HG02870 (cell line): ENCODE results near the gene CENPX.

ENCODE experiments used
- ATAC-seq: cut with Tn5 transposase; IDR thresholded peaks from one replicate; pipeline ENCODE4 v1.9.1; 2021; ENCODE audit warnings: mild to moderate bottlenecking, moderate library complexity; ENCODE audit not compliant: unreplicated experiment

The CENPX gene

DNA sequence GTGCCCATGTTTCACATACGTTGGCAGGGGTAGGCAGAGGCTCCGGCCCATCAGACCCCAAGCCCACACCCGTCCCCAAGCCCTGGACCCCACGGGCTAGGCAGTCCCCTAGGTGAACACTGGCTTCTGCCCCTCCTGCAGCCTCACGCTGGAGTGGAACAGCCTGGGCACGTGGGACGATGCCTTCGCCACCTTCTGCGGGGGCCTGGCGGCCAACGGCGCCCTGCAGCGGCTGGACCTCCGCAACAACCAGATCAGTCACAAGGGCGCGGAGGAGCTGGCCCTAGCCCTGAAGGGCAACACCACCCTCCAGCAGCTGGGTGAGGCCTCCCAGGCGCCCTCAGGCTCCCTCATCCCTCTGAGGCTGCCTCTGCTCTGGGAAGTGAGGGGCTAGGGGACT lies 2.2 kb upstream of the CENPX start:
- ATAC-seq, result no peak

DNA sequence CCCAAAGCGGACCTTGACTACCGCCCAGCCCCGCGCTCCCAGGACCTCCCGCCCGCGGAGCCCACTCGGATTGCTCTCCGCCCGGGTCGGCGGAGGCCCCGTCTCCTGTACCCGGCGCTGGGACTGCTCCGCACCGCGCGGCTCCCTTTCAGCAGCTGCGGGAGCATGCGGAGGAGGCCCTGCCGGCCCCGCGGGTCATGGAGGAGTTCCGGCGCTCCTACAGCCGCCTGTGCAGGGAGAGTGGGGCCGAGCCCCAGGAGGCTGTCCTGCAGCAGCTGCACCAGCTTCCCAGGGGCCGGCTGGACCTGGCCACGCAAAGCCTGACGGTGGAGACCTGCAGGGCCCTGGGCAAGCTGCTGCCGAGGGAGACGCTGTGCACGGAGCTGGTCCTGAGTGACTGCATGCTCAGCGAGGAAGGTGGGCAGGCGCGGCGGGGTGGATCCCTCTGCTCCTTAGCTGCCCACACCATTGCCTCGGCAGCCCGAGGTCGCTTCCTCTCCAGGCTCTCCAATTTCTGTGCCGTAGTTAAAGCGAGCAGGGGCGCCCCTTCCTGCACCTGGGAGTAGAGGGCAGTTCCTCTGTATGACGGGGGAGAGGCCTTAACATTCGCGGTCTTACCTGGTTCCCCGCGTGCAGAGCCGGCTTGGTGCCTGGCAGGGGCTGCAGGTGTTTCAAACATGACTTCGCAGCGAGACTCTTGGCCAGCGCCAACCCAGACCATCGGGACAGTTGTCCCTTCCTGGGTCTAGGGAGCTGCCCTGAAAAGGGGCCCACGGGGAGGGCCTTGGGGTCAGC lies 966 bp upstream of the CENPX start:
- ATAC-seq, result peak; percentile 3

DNA sequence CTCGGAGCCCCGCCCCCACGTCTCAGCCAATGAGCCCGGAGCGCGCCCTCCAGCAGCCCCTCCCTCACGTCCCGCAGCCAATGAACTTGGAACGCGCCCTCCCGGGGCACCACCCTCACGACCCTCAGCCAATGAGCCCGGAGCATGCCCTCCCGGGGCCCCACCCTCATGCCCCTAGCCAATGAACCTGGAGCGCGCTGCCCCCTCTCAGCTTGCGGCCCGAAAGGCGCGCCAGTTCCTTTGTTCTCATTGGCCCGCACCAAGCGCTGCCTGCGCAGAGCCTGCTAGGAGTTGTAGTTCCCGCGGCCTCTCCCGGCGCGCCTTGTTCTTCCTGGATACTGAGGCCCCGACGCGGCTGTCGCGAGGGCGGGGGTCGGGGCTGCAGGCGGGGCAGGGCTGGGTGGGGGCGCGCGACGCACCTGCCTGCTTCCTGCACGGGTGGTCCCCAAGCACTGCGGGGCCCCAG lies 336 bp upstream of the CENPX start, which contains the start of gene LRRC45:
Gene LRRC45, plus strand, starts transcription at position 325 of the 466 bp plus-strand sequence. CDS start 339 bp downstream, outside the sequence.
- peak; percentile 91 for ATAC-seq

DNA sequence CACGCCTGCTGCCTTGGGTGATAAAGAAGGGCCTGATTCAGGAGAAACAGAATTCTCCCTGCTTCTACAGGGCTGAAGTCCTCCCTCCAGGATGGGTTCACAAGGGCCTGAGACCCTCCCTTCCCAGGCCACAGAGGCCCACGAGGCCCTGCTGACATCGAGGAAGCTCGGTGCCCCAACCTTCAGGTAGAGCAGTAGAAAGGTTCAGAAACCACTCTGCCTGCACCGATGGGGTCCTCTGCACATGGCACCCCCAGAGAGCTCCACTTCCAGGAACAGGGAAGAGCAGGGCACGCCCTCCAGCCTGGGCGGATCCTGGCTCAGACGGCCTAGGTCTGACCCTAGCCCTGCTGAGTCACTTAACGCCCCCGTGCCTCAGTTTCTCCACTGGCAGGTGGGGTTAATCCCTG lies 773 bp downstream of the CENPX start:
- no peak for ATAC-seq

DNA sequence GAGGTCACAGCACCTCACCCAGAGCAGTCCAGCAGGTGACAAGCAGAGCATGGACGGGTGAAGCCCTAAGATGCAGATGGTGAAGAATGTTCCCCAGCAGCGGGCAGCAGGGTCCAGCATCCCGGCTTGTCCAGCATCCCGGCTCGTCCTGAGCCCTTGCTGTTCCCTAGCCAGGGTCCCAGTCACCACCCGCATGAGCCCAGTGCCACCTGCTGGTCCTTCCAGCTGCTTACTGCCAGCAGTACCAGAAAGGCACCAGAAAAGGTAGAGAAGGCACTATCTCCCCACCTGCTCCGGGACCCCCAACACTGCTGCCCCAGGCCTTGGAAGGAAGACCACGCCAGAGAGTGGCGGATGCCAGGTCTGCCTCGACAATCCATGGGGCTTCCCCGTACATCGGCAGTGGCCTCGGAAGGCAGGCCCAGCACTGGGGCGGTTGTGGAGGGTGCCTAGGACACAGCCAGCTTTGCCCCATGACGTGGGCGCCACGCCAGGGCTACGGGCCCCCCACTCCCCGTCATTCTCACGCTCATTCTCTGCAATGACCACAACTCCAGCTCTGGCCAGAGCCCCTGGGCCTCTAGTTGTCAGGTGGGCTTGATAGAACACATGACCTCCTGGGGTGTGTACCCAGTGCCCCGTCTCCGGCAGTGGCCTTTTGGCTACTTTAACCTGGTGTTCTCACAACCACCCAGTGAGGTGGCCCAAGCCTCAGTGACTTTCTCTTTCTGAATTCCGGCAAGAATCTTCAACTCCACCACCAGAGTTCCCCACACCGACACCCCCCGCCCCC lies 1.4 kb downstream of the CENPX start:
- ATAC-seq, result no peak

DNA sequence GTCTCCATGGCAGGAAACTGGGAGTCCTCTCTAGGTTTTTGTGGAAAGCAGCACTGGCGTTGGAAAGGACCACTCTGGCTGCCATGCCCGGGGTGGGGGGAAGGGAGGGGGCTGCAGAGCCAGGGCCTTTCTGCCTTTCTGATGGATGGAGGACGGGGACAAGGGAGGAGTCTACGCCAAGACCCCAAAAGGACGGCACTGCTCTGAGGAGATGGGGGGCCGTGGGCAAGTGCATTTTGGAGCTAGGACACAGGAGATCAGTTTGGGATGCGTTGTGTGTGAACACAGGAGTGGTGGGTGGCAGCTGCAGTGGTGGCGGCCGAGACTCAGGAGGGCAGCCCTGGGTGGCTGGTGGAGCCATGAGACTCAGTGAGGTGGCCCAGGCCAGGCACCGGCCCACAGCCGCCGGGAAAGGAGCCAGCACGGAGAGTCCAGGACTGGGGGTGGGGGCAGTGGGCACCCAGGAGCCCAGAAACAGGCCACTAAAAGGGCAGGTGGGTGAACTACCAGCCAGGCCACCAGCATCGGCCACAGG lies 2.0 kb downstream of the CENPX start:
- no peak for ATAC-seq

DNA sequence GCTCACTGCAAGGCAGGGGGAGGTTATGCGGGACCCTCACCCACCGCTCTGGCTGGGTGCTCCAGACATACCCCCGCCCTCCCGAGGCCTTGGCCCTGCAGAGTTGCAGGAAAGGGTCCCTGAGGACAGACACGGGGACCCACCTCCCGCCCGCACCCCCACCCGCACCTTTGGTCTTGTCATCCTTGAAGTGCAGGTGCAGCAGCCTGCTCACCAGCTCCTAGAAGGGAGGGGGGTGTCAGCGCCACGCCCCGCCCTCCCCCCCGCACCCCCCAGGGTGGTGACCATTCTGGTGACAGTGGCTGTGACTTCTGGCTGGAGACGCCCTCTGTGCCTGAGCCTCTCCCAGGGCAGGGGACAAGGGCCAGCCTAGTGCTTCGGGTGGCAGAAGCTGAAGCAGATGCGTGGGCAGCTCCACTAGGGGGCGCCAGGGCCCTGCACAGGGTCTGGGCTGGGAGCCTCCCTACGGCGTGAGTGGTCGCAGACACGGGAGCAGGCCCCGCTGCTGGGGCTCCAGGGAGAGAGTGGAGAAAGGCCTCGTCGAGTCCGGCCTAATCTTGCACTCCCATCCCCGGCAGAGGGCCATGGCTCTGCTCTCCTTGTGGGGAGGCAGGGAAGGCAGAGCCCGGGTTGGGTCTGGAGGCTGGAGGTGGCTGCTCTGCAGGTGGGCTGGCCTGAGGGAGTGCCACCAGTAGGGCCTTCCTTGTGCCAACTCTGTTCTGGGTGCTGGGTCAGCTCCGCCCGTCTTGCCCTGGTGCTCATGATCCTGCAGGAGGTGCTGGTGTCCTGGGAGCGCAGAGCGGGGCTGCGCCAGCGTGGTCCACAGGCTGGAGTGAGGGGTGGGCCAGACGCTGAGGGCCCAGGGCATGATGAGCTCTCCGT lies 2.7 kb downstream of the CENPX start:
- ATAC-seq, result no peak

DNA sequence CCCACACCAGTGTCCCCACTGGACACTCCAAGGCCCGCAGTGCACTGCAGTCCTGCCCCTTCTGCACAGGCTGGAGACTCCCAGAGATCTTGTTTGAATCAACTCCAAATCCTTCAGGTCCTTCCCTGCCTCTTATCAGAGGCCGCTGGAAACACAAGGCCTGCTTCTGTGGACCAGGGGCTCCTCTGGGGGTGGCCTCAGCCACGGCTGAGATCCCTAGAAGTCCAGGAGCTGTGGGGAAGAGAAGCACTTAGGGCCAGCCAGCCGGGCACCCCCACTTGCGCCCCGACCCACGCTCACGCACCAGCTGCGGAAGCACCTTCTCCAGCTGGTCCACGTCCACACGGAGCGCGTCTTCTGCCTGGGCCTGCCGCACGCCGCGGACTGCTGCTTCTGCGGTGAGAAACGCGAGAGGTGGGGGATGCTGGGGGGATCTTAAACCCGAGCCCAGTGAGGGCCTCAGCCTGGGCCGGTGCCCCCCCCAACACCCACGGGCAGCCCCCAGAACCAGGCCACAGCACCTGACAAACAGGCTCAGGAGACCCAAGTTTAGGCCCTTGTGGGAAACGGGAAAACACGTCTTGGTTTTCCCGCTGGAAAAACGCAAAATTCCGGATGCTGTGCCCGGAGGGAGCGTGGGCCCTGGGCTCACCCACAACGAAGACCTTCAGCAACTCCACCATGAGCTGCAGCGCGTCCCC lies 3.5 kb downstream of the CENPX start:
- no peak for ATAC-seq

DNA sequence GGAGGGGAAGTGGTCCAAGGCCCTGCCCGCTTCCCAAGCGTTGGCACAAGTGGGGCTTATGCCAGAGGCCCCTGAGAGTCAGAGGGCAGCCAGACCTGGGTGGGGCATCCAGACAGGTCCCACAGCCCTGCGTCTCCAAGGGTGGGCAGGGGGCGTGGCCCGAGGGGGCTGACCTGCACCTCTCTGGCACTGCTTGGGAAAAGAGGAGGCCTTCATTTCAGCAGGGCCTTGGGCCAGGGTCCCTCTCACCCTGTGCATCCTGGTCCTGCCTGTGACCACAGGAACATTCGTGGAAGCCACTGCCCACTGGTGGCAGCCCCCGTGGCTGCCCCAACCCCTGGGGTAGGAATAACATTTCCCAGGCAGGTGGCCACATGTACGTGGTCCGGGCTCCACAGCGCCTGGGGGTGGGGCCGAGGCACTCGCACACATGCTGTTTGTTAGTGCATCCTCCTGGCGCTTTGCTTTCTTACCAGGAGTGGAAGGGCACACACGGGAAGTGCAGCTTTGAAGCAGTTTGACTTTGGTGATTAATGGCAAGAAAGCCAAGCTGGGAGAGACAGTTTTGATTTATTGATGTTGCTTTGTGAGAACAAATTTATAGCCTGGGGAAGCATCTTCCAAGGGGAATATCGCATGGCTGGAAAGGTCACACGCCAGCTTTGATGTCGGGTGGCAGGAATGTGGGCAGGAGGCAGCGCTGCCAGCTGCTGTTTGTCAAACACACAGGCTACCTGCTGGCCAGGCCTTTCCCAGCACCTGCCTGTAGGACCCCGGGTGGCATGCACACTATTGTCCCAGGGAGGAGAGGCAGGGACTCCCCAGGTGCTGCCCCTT lies 4.3 kb downstream of the CENPX start:
- ATAC-seq, result no peak

DNA sequence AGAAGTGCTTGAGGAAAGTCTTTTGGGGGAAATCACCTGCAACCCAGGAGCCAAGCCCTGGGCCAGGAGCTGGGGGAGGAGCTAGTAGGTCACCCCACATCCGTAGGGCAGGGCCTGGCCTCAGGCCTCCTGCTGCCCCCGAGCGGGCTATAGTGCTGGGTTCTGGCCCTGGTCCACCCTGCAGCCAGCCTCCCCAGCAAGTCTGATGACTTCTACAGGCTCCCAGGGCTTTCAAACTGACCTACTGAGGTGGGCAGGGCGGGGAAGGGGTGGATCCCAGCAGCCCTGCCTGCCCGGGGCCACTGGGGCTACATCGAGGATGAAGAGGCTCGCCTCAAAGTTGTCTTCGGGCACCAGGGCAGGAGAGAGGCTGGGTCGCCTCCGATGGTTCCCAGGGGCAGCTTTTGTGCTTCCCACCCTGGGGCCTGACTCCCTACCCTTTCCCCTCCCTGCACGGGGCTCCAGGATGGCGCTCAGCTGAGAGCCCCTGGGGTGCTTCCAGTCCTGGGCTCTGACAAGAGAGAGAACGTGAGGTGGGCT lies 5.0 kb downstream of the CENPX start:
- no peak for ATAC-seq

DNA sequence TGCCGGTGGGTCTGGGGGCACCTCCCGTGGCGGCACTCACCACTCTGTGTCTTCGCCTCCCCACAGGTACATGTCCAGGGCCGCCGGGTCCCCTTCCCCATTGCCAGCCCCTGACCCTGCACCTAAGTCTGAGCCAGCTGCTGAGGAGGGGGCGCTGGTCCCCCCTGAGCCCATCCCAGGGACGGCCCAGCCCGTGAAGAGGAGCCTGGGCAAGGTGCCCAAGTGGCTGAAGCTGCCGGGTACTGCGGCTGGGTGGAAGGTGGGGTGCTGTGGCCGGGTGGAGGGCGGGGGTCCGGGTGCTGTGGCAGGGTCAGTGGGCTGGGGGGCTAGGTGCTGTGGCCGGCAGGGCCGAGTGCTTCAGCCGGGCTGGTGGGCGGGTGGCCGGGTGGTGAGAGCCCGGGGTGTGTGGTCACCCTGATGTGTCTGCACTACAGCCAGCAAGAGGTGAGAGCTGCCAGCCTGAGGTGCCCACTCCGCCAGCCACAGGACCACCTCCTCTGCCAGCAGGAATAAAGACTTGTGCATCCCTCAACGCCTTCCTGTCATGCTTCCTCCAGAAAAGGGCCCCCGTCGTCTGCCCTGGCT lies 5.7 kb downstream of the CENPX start:
- no peak for ATAC-seq

DNA sequence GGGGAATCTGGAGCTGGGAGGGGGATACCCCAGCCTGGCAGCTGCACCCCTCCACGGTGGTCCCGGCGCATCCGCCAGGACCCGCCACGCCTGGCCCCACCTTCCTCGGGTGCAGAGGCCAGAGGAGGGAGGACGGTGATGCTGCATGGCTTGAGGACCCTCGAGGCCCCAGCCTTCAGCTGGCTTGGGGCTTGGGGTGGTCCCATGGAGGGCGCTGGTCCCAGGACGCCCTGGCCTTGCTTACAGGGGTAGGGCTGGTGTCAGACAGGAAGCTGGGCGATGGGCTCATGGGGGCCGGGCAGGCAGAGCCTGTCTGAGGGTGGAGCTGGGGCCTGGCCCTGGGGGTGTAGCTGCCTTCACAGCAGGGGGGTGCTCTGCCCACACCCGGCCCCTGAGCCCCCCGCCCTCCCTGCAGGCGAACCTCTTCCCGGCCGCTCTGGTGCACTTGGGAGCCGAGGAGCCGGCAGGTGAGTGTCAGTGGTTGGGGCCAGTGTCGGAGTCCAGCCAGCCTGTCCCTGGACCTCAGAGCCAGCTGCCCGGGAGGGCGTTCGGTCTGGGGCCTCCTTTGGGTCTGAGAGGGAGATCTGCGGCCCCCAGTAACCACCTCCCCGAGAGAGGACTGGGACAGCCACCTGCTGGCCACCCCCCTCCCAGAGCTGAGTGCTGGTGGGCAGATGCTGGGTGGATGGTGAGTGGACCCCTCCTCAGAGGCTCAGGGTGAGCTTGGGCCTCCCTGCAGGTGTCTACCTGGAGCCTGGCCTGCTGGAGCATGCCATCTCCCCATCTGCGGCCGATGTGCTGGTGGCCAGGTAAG lies 6.4 kb downstream of the CENPX start:
- ATAC-seq, result no peak

DNA sequence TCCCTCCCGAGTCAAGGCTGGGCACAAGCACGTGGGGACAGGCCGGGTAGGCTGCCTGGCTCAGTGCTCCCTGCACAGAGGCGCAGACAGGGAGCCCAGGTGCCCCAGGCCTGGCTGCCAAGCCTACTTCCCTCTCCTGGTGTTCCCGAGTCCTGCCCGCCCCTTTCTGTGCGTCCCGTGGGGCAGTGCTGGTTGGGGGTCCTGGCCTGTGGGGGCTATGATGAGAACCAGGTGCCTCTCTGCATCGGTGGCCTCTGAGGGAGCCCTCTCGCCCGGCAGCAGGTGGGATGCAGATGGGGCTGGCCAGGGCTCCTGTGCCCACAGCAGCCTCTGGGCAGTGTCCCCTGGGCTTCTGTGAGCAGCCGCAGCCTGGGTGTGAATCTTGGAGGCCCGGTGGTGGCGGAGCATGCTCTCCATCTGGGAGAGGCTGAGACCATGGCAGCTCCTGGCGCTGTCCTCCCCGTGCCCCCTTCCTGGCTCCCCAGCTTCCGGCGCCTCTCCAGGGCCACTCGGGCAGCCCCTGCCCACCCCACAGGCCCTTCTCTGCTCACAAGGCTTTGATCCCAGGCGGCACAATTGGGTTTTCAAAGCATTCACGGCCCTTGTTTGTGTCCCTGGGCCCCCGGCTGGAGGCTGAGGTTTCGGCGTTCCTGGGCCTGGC lies 7.2 kb downstream of the CENPX start:
- no peak for ATAC-seq

DNA sequence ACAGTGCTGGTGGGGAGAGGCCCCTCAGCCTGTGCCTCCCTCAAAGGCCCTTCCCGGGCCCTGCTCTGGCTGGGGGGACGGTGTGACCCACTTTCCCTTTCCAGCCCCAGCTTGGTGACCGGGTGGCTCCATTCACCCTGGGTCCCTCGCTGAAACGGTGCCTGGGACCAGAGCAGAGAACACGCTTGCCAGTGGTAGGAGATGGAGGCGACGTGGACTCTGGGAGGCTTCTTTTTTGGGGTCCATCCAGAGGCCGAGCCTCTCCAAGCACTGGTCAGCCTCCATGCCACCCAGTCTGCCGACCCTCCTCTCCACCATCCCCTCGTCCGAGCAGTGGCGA lies 7.7 kb downstream of the CENPX start:
- no peak for ATAC-seq

DNA sequence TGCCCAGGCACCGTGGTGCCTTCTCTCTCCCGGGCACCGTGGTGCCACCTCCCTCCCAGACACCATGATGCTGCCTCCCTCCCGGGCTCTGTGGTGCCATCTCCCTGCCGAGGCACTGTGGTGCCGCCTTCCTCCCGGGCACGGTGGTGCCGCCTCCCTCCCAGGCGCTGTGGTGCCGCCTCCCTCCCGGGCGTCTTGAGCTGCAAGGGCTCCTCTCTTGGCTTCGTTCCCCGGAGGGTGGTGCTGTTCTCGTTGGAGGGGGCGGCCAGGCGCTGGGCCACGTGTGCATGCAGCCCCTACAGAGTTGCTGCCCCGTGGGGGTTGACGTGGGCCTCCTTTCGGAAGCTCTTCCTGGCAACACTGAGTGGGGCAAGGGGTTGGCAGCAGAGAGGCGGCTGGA lies 8.2 kb downstream of the CENPX start:
- no peak for ATAC-seq

DNA sequence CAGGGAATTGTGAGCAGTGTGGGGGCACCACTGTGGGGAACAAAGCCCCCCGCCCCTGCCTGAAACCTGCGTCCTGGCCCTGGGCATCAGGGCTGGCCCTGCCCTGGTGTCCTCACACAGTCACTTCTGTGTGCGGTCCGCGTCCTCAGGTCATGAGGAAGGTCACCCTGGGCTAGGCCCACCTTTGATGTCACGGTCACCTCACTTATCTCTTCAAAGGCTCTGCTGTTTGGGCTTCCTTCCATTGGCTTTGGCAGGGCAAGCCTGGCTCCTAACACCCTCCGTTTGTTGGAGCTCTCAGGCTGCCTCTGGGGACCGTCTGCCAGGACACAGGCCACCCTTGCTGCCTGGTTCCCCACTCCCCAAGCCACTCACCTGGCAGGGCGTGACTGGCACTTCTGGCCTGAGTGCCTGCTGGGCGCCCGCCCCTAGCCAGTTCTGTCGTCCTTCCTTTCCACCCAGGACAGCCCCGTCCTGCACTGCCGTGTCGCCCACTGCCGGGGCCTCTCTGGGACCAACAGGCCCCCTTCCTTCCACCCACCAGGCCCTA lies 8.8 kb downstream of the CENPX start:
- ATAC-seq, result no peak

DNA sequence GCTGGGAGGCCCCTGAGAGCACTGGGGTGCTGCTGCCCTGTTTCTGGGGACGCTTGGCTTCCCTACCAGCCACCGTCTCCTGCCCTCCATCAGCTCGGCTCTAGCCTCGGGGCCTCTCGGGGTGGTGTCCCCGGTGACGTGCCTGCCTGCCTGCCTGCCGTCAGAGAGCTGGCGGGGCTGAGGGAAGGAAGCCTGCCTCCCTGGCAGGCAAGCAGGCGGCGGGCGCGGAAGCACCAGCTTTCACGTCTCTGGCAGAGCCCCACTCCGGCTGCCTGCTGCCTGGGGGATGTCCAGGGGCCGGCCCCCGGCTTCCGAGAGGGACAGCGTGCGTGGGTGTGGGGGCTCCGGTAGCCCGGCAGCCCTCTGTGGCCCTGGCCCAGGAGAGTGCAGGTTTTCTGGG lies 9.3 kb downstream of the CENPX start:
- no peak for ATAC-seq
